22Rv1 (cell line): Measurements from ENCODE around the gene HERC3.

Experiments
- H3K27ac ChIP-seq: fragments of 450-650 bp; 2 replicates; pipeline ENCODE4 v1.5.1; 2017
- ZFX ChIP-seq: fragments of 450-650 bp; IDR thresholded peaks from 2 replicates; pipeline ENCODE4 v1.6.1; 2017; ENCODE audit warnings: antibody characterized with exemption, borderline replicate concordance
- TF ChIP-seq, protein P1 (sequence below): fragments of 450-650 bp; IDR thresholded peaks from 2 replicates; pipeline ENCODE4 v1.5.1; 2017; ENCODE audit warnings: mild to moderate bottlenecking

The HERC3 gene

DNA sequence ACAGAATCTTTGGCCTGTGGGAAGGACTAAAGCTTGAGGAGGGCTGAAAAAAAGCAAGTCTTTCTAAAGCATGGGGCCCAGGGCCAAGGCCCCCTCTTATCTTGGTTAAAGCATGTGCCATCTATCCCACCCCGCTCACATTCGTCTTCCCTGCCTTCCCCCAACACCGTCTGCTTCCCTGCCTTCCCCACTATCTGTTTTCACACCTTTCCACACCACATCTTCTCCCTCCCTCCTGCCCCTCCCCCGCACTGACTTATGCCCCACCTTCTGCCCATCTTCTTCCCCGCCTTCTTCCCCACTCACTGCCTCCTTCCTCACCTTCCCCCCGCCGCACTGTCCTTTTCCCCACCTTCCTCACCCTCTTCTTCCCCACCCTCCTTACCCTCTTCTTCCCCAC is 106.2 kb downstream of the HERC3 start:
- H3K27ac ChIP-seq: no peak overlapping the region
- TF ChIP-seq, protein P1, sequence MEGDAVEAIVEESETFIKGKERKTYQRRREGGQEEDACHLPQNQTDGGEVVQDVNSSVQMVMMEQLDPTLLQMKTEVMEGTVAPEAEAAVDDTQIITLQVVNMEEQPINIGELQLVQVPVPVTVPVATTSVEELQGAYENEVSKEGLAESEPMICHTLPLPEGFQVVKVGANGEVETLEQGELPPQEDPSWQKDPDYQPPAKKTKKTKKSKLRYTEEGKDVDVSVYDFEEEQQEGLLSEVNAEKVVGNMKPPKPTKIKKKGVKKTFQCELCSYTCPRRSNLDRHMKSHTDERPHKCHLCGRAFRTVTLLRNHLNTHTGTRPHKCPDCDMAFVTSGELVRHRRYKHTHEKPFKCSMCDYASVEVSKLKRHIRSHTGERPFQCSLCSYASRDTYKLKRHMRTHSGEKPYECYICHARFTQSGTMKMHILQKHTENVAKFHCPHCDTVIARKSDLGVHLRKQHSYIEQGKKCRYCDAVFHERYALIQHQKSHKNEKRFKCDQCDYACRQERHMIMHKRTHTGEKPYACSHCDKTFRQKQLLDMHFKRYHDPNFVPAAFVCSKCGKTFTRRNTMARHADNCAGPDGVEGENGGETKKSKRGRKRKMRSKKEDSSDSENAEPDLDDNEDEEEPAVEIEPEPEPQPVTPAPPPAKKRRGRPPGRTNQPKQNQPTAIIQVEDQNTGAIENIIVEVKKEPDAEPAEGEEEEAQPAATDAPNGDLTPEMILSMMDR: no peak
- TF ChIP-seq ZFX: no peak

DNA sequence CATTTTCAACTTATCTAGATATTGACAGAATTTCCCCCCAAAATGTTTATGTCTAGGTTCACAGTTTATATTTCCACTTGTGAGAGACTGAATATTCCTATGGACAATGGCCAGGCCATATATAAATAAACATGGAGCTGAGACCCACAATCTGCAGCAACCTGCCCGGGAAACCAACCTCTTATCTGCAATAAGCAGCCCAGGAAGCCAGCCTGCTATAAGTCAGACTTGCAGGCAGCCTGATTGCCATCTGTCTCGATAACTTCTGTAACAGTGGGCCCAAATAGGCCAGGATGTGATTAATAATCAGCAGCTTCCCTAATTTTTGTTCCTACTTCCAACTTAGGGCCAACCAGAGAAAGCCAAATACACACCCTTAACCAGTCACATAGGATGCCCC is 110.5 kb downstream of the HERC3 start:
- no peak overlapping the region for H3K27ac ChIP-seq
- no peak for TF ChIP-seq ZFX
- TF ChIP-seq, protein P1: no peak

DNA sequence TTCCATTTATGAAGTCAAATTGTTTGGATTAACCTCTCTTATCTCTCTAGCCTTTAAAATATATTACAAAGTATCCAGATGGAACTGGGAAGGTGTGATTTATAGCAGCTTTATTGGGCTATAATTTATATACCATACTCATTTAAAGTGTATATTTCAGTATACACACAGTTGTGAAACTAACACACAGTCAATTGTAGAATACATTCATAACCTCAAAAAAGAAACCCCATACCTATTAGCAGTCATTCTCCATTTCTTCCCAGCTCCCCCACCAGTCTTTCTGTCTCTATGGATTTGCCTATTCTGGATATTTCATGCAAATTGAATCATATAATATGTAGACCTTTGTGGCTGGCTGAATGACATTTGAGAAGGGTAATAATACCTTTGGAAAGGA is 112.9 kb downstream of the HERC3 start:
- TF ChIP-seq, protein P1: no peak
- no peak for TF ChIP-seq ZFX
- H3K27ac ChIP-seq: no peak overlapping the region

DNA sequence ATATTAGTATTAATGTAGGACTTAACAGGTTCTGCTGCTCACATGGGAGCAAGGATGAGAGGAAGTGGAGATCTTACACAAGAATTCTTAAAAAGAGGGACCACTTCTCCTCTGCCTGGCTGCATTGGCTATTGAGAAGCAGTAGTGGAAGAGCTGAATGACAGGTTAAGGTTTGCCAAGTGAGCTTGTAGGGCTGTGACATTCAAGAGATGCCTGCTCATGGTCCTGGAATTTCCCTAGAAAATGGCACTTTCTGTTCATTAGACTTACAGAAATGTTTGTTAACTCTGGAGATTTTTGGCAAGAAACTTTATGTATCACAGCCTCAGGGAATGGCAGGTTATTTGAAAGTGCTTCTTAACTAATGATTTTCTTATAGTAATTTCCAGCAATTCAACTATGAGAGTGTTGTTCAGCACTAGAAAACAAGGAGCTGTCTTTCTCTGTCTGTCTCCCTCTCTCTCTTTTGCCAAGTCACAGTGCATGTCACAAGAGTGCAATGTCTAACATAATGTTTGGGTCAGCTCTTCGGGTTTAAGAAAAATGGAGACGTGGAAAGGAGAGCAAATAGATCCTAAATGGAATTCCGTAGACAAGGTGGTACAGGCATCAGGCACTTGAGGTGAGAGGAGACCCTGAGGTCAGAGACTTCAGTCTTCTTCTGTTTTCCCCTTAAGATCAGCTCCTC is 113.7 kb downstream of the HERC3 start:
- H3K27ac ChIP-seq: no peak overlapping the region
- TF ChIP-seq, protein P1: no peak
- TF ChIP-seq ZFX: no peak

DNA sequence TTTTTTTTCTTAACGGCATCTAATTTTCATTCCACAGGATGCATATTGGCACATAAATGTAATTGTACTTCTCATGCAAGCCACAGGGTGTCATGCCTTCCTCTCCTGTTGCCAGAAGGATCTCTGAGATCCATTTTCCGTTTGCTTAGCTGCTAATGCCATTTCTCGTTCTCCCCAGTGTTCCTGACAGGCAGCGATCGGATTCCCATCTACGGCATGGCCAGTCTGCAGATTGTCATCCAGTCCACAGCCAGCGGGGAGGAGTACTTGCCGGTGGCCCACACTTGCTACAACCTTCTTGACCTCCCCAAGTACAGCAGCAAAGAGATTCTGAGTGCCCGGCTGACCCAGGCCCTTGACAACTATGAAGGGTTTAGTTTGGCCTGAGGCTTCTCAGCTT is 114.3 kb downstream of the HERC3 start:
- no peak overlapping the region for H3K27ac ChIP-seq
- no peak for TF ChIP-seq ZFX
- TF ChIP-seq, protein P1: peak; percentile 54

DNA sequence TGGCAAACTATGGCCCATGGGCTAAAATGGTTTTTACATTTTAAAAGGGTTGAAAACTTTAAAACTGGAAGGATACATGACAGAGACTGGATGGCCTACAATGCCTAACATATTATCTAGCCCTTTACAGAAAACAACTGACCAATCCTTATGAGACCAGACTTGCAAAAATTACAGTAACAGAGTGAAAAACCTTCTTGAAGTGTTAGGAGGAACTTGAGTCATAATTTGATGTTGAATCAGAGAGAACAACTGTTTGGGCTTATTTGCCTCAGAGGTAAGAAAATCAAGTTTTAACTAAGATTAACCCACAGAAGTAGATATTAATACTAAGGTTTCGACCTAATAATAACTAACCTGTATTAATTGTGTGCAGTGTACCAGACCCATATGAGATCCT is 117.7 kb downstream of the HERC3 start:
- TF ChIP-seq, protein P1: no peak
- TF ChIP-seq ZFX: no peak
- H3K27ac ChIP-seq: no peak overlapping the region

DNA sequence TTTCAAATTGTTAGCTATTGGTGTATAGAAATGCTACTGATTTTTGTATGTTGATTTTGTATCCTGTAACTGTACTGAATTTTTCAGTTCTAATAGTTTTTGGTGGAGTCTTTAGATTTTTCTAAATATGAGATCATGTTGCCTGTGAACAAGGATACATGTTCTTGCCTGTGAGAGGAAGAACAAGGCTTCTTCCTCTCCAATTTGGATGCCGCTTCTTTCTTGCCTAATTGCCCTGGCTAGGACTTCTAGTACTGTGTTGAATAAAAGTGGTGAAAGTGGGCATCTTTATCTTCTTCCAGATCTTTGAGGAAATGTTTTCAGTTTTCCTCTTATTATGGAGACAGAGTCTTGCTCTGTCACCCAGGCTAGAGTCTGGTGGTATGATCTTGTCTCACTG is 121.5 kb downstream of the HERC3 start:
- TF ChIP-seq, protein P1: no peak
- TF ChIP-seq ZFX: no peak
- no peak overlapping the region for H3K27ac ChIP-seq
